HepG2 (cell line): Measurements from ENCODE around the gene MYD88. TPM values are rescaled to one million over a fixed set of nuclear protein-coding genes. Genes with fewer than 3 reads are reported as not detected.
A peak's percentile ranks its signal among the peaks of the same experiment; 100 is the strongest.

Experiments used
- CENPT ChIP-seq: sonication (generic); formaldehyde crosslinking; IDR thresholded peaks from 2 replicates; pipeline ENCODE4 v1.8.0; 2022; ENCODE audit warnings: low read depth, mild to moderate bottlenecking, moderate library complexity, missing genetic modification reagents
- GATAD1 ChIP-seq: IDR thresholded peaks from 2 replicates; pipeline ENCODE4 v1.6.1; 2016; ENCODE audit warnings: missing genetic modification reagents, missing compliant biosample characterization
- HNRNPLL ChIP-seq: fragments of 200-400 bp; formaldehyde crosslinking; IDR thresholded peaks from 2 replicates; pipeline ENCODE4 v1.6.1; 2017; ENCODE audit warnings: mild to moderate bottlenecking, low read depth, low read length; ENCODE audit not compliant: poor library complexity, severe bottlenecking
- IRX3 ChIP-seq: sonication (generic); formaldehyde crosslinking; IDR thresholded peaks from 2 replicates; pipeline ENCODE4 v1.8.1; 2023; ENCODE audit warnings: mild to moderate bottlenecking, low read depth, missing genetic modification reagents, borderline replicate concordance
- JUND ChIP-seq: sonication (generic); formaldehyde crosslinking; IDR thresholded peaks from 2 replicates; pipeline ENCODE4 v1.8.0; 2022; ENCODE audit warnings: mild to moderate bottlenecking, missing genetic modification reagents
- LCORL ChIP-seq, 2 experiments: fragments of 450-650 bp in 1 of 2; sonication (generic) in 1 of 2; formaldehyde crosslinking in 1 of 2; IDR thresholded peaks; 2 replicates each; pipeline versions ENCODE4 v1.5.0 to v1.6.1; 2017 to 2020; ENCODE audit warnings: antibody characterized with exemption in 1 of 2, missing genetic modification reagents in 1 of 2
- MNT ChIP-seq: fragments of 450-650 bp; IDR thresholded peaks from 2 replicates; pipeline ENCODE4 v1.6.1; 2016
- NR2F1 ChIP-seq, 2 experiments: fragments of 450-650 bp in 1 of 2; formaldehyde crosslinking in 1 of 2; IDR thresholded peaks; 2 replicates each; pipeline versions ENCODE4 v1.5.0 to v1.6.1; 2016 to 2020; ENCODE audit warnings: mild to moderate bottlenecking in 1 of 2, missing compliant biosample characterization in 1 of 2, missing genetic modification reagents in 1 of 2, moderate library complexity in 1 of 2
- PHF20 ChIP-seq: sonication (generic); formaldehyde crosslinking; IDR thresholded peaks from 2 replicates; pipeline ENCODE4 v1.5.0; 2020; ENCODE audit warnings: mild to moderate bottlenecking, missing genetic modification reagents
- RELA ChIP-seq: sonication (generic); formaldehyde crosslinking; IDR thresholded peaks from 2 replicates; pipeline ENCODE4 v1.4.0; 2020; ENCODE audit warnings: missing genetic modification reagents
- TAF15 ChIP-seq: fragments of 200-400 bp; formaldehyde crosslinking; IDR thresholded peaks from one replicate; pipeline ENCODE4 v1.6.1; 2018; ENCODE audit warnings: mild to moderate bottlenecking, low read depth, low read length; ENCODE audit not compliant: poor library complexity, severe bottlenecking
- TBX2 ChIP-seq: sonication (generic); formaldehyde crosslinking; IDR thresholded peaks from 2 replicates; pipeline ENCODE4 v1.5.0; 2020; ENCODE audit warnings: missing genetic modification reagents, mild to moderate bottlenecking, borderline replicate concordance
- ZBED4 ChIP-seq: sonication (generic); formaldehyde crosslinking; IDR thresholded peaks from 2 replicates; pipeline ENCODE4 v1.4.0; 2020; ENCODE audit warnings: missing genetic modification reagents, borderline replicate concordance
- ZBTB46 ChIP-seq: sonication (generic); formaldehyde crosslinking; IDR thresholded peaks from 2 replicates; pipeline ENCODE4 v1.4.0; 2020; ENCODE audit warnings: mild to moderate bottlenecking, missing genetic modification reagents, borderline replicate concordance
- ZNF143 ChIP-seq: sonication (generic); formaldehyde crosslinking; IDR thresholded peaks from 2 replicates; pipeline ENCODE4 v1.4.0; 2020; ENCODE audit warnings: missing genetic modification reagents
- ZNF256 ChIP-seq: sonication (generic); formaldehyde crosslinking; conservative IDR thresholded peaks from 2 replicates; pipeline ENCODE4 v1.4.0; 2020; ENCODE audit warnings: missing genetic modification reagents
- ZNF558 ChIP-seq: sonication (generic); formaldehyde crosslinking; IDR thresholded peaks from 2 replicates; pipeline ENCODE4 v1.9.0; 2022; ENCODE audit warnings: mild to moderate bottlenecking, missing genetic modification reagents, borderline replicate concordance
- ZNF564 ChIP-seq: sonication (generic); formaldehyde crosslinking; IDR thresholded peaks from 2 replicates; pipeline ENCODE4 v1.8.1; 2023; ENCODE audit warnings: mild to moderate bottlenecking, missing genetic modification reagents
- ZNF589 ChIP-seq: sonication (generic); formaldehyde crosslinking; conservative IDR thresholded peaks from 2 replicates; pipeline ENCODE4 v1.8.0; 2022; ENCODE audit warnings: mild to moderate bottlenecking, moderate library complexity, missing genetic modification reagents
- ZNF644 ChIP-seq: IDR thresholded peaks from 2 replicates; pipeline ENCODE4 v1.6.1; 2016; ENCODE audit warnings: low read depth
- ZNF776 ChIP-seq: sonication (generic); formaldehyde crosslinking; IDR thresholded peaks from 2 replicates; pipeline ENCODE4 v1.4.0; 2020; ENCODE audit warnings: mild to moderate bottlenecking, missing genetic modification reagents
- ZZZ3 ChIP-seq: sonication (generic); formaldehyde crosslinking; IDR thresholded peaks from 2 replicates; pipeline ENCODE4 v1.4.0; 2020; ENCODE audit warnings: missing genetic modification reagents, mild to moderate bottlenecking, borderline replicate concordance
- polyA plus RNA-seq, 8 experiments: library from polyadenylated mRNA; depleted of rRNA in 3 of 8; stranded (reverse) in 7 of 8; unstranded in 1 of 8; fragments of >200 nt; fragmentation: Illumina TruSeq in 4 of 8; extraction: Trizol in 4 of 8; gene quantifications; 2 replicates each; pipeline versions ENCODE4 v1.2.1 to v1.2.3, GENCODE V29; 2011 to 2016; ENCODE audit warnings: low read depth in 4 of 8, missing spikeins in 1 of 8, mixed read lengths in 1 of 8; ENCODE audit not compliant: insufficient read depth in 1 of 8
- total RNA-seq, 5 experiments: library from RNA; depleted of rRNA; stranded (reverse); fragments of >200 nt; fragmentation: Illumina TruSeq; extraction: Trizol; gene quantifications; 2 replicates each; pipeline ENCODE4 v1.2.3, GENCODE V29; 2016; ENCODE audit warnings: low read depth in 1 of 5

MYD88 gene
- total and polyA plus RNA-seq, 2 of the 13 experiments (the other 11 are each of a cell fraction or from before 2014, with no cell fraction given): 7.6 to 32.7 TPM

GRCh38 chr3:38138349-38139190, at the start of gene MYD88 (continued):
- TF ChIP-seq TBX2 (CRISPR knock-in tag) (0 out of 2 replicates have a peak, but pooled peaks have one; percentile 3), ZZZ3 (no peak; the same call in 1 of the 2 replicates), PHF20 (CRISPR knock-in tag) (peak; percentile 69), ZNF564 (CRISPR knock-in tag) (no peak), ZNF644 (no peak), ZNF589 (CRISPR knock-in tag) (0 out of 2 replicates have a peak, but pooled peaks have one; percentile 47), ZNF776 (CRISPR knock-in tag) (peak; percentile 87), ZNF143 (no peak), HNRNPLL (peak; percentile 79), CENPT (0 out of 2 replicates have a peak, but pooled peaks have one; percentile 68), MNT (no peak), LCORL (IDR thresholded peaks at IDR 0.05) (no peak), LCORL (CRISPR knock-in tag; IDR thresholded peaks at IDR 0.05) (peak; percentile 72), TAF15 (no peak), ZNF256 (CRISPR knock-in tag) (0 out of 2 replicates have a peak, but pooled peaks have one; percentile 55), GATAD1 (CRISPR knock-in tag) (0 out of 2 replicates have a peak, but pooled peaks have one; percentile 2), ZNF558 (no peak), ZBTB46 (no peak), RELA (0 out of 2 replicates have a peak, but pooled peaks have one; percentile 27), ZBED4 (CRISPR knock-in tag) (no peak), NR2F1 (CRISPR knock-in tag; IDR thresholded peaks at IDR 0.05) (no peak), JUND (CRISPR knock-in tag) (0 out of 2 replicates have a peak, but pooled peaks have one; percentile 28), IRX3 (CRISPR knock-in tag) (no peak)
